Measurements from ENCODE around the gene DAPK2. TPM values are rescaled to one million over a fixed set of nuclear protein-coding genes. Genes with fewer than 3 reads are reported as not detected.

DAPK2 gene
- total RNA-seq, 1 donor = 23.5 TPM

DNA sequence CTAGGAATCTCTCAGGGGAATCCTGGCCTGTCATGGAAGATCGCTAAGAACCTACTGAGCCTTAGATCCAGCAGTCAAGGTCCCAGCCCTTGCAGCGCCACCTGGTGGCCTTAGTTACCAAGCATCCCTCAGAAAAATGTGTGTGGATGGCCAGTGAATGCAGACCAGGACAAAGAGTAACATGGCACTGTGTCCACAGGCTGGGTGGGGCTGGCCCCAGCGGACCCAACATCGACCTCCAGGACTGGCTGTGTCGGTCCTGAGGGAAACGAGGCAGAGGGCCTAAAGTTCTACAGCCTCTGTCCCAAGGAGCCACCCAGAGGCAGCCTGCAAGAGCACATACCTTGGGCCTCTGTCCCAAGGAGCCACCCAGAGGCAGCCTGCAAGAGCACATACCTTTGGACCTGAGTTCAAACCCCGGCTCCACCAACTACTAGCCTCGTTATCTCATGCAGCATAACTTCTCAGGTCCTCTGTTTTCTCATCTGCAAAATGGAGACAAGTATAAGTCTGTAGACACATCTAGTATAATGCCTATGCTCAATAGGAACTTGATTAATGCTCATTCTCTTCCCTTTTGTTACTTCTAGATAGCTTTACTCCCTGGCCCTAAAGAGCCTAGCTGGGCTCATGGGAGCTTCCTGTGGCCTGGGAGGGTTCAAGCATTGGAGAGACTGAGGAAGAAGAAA is 155.1 kb downstream of the DAPK2 start:
- TF ChIP-seq, protein P1, sequence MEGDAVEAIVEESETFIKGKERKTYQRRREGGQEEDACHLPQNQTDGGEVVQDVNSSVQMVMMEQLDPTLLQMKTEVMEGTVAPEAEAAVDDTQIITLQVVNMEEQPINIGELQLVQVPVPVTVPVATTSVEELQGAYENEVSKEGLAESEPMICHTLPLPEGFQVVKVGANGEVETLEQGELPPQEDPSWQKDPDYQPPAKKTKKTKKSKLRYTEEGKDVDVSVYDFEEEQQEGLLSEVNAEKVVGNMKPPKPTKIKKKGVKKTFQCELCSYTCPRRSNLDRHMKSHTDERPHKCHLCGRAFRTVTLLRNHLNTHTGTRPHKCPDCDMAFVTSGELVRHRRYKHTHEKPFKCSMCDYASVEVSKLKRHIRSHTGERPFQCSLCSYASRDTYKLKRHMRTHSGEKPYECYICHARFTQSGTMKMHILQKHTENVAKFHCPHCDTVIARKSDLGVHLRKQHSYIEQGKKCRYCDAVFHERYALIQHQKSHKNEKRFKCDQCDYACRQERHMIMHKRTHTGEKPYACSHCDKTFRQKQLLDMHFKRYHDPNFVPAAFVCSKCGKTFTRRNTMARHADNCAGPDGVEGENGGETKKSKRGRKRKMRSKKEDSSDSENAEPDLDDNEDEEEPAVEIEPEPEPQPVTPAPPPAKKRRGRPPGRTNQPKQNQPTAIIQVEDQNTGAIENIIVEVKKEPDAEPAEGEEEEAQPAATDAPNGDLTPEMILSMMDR (IDR thresholded peaks at IDR 0.05; ENCODE audit: extremely low read depth, low read depth, low read length) = peak; percentile 90
- DNase-seq (ENCODE audit: insufficient read length, low spot score, missing footprints) = peak; percentile 93
- no peaks in the 10 kb centered on the region for H3K27me3 ChIP-seq (ENCODE audit: insufficient read depth, low read length)
- no peak overlapping the region for H3K4me3 ChIP-seq (ENCODE audit: insufficient read depth, low read length)
- H3K4me2 ChIP-seq (ENCODE audit: insufficient read depth, low read length) = no peak overlapping the region
- peaks cover 6% of the 10 kb centered on the region for H3K4me1 ChIP-seq (ENCODE audit: insufficient read depth, low read length)
- no peak overlapping the region for H3K27ac ChIP-seq (ENCODE audit: low read depth, low read length)
- H3K36me3 ChIP-seq (ENCODE audit: insufficient read depth, low read length) = no peaks in the 10 kb centered on the region
- no peaks in the 10 kb centered on the region for H4K20me1 ChIP-seq (ENCODE audit: insufficient read depth, low read length)
- no peak overlapping the region for H2AFZ ChIP-seq (ENCODE audit: low read length)
- H3K9me3 ChIP-seq (ENCODE audit: low read depth, low read length) = no peaks in the 10 kb centered on the region
- H3K79me2 ChIP-seq (ENCODE audit: insufficient read depth, low read length) = no peaks in the 10 kb centered on the region

DNA sequence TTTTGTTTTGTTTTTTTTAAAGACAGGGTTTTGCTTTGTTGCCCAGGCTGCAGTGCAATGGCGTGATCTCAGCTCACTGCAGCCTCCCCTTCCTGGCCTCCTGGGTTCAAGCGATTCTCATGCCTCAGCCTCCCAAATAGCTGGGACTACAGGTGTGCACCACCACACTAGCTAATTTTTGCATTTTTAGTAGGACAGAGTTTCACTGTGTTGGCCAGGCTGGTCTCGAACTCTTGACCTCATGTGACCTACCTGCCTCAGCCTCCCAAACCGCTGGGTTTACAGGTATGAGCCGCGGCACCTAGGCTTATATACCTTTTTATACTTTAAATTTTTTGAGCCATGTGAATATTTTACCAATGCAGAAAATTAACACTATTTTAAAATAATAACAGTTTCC is 155.7 kb downstream of the DAPK2 start:
- Histone ChIP-seq H2AFZ (ENCODE audit: low read length) (no peak overlapping the region), H3K27ac (ENCODE audit: low read depth, low read length) (no peak overlapping the region), H3K4me3 (ENCODE audit: insufficient read depth, low read length) (no peak overlapping the region), H3K4me2 (ENCODE audit: insufficient read depth, low read length) (no peak overlapping the region), H3K4me1 (ENCODE audit: insufficient read depth, low read length) (no peaks in the 10 kb centered on the region), H3K27me3 (ENCODE audit: insufficient read depth, low read length) (no peaks in the 10 kb centered on the region), H3K9me3 (ENCODE audit: low read depth, low read length) (no peaks in the 10 kb centered on the region), H4K20me1 (ENCODE audit: insufficient read depth, low read length) (no peaks in the 10 kb centered on the region), H3K36me3 (ENCODE audit: insufficient read depth, low read length) (no peaks in the 10 kb centered on the region), H3K79me2 (ENCODE audit: insufficient read depth, low read length) (no peaks in the 10 kb centered on the region)
- DNase-seq (ENCODE audit: insufficient read length, low spot score, missing footprints) = no peak
- TF ChIP-seq, protein P1 (IDR thresholded peaks at IDR 0.05; ENCODE audit: extremely low read depth, low read depth, low read length) = no peak

DNA sequence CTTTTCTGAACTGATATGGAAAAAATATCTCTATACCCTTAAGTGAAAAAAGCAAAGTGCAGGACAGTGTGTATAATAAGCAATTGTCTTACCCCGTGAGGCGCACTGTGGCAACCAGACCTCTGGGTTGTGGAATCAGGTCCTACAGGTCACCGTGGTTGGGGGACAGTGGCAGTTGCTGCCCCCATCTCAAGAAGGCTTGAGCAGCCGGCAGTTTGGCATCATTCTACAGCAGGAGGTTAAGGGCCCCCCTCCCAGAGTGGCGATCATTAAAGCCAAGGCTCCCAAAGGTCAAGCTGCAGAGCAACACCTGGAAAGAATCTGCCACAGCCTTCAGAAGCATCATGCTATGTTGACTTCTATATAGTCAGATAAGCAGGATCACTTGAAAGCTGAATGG is 156.5 kb downstream of the DAPK2 start:
- H3K36me3 ChIP-seq (ENCODE audit: insufficient read depth, low read length) = no peaks in the 10 kb centered on the region
- no peaks in the 10 kb centered on the region for H3K9me3 ChIP-seq (ENCODE audit: low read depth, low read length)
- no peaks in the 10 kb centered on the region for H4K20me1 ChIP-seq (ENCODE audit: insufficient read depth, low read length)
- no peaks in the 10 kb centered on the region for H3K4me1 ChIP-seq (ENCODE audit: insufficient read depth, low read length)
- no peak overlapping the region for H2AFZ ChIP-seq (ENCODE audit: low read length)
- no peaks in the 10 kb centered on the region for H3K79me2 ChIP-seq (ENCODE audit: insufficient read depth, low read length)
- no peaks in the 10 kb centered on the region for H3K27me3 ChIP-seq (ENCODE audit: insufficient read depth, low read length)
- no peak overlapping the region for H3K4me3 ChIP-seq (ENCODE audit: insufficient read depth, low read length)
- no peak overlapping the region for H3K27ac ChIP-seq (ENCODE audit: low read depth, low read length)
- no peak for DNase-seq (ENCODE audit: insufficient read length, low spot score, missing footprints)
- TF ChIP-seq, protein P1 (IDR thresholded peaks at IDR 0.05; ENCODE audit: extremely low read depth, low read depth, low read length) = no peak
- H3K4me2 ChIP-seq (ENCODE audit: insufficient read depth, low read length) = no peak overlapping the region

DNA sequence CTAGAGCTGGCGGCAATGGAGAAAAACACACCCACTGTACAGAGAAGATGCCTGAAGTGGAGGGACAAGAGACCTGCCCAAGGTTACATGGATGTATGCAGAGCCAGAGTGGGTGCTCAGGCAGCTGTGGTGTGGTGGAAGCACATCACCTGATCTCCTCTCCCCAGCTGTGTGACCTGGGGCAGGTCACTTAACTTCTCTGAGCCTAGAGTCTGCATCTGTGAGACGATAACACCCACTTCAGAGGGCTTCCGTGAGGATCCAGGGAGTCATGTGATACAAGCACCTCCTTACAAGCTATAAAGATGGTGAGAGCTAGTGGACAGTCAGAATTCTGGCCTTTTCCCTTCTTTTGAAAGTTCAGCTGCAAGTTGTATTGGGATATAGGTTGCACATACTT is 157.5 kb downstream of the DAPK2 start:
- Histone ChIP-seq H3K9me3 (ENCODE audit: low read depth, low read length) (no peaks in the 10 kb centered on the region), H3K27me3 (ENCODE audit: insufficient read depth, low read length) (no peaks in the 10 kb centered on the region), H2AFZ (ENCODE audit: low read length) (no peak overlapping the region), H3K4me3 (ENCODE audit: insufficient read depth, low read length) (no peak overlapping the region), H3K27ac (ENCODE audit: low read depth, low read length) (no peak overlapping the region), H3K4me2 (ENCODE audit: insufficient read depth, low read length) (no peak overlapping the region), H4K20me1 (ENCODE audit: insufficient read depth, low read length) (no peaks in the 10 kb centered on the region), H3K4me1 (ENCODE audit: insufficient read depth, low read length) (no peaks in the 10 kb centered on the region), H3K36me3 (ENCODE audit: insufficient read depth, low read length) (no peaks in the 10 kb centered on the region), H3K79me2 (ENCODE audit: insufficient read depth, low read length) (no peaks in the 10 kb centered on the region)
- DNase-seq (ENCODE audit: insufficient read length, low spot score, missing footprints) = no peak
- TF ChIP-seq, protein P1 (IDR thresholded peaks at IDR 0.05; ENCODE audit: extremely low read depth, low read depth, low read length) = no peak
